Measurements from ENCODE around the gene ANKRD13A.
"Not testable (repeated sequence)": the region's sequence is repeated elsewhere in the genome, so short reads cannot be mapped to it uniquely, and the experiment has no call there.

ANKRD13A gene

GRCh38 chr12:110007881-110008280 is 8.7 kb downstream of the ANKRD13A start:
- DNase-seq (ENCODE audit: low read depth in 2 of 2) = no peak

- DNase-seq (ENCODE audit: low read depth in 2 of 2) = not testable (repeated sequence)
These were observed 9.6 kb downstream of the ANKRD13A start for GRCh38 chr12:110008681-110009398.

- DNase-seq (ENCODE audit: low read depth in 2 of 2) = no peak
These were observed 11.9 kb downstream of the ANKRD13A start for GRCh38 chr12:110010853-110011723.

- DNase-seq (ENCODE audit: low read depth in 2 of 2) = no peak
These were observed 12.9 kb downstream of the ANKRD13A start for GRCh38 chr12:110012137-110012536.

- DNase-seq (ENCODE audit: low read depth in 2 of 2) = no peak
These were observed 13.4 kb downstream of the ANKRD13A start for GRCh38 chr12:110012659-110013058.

- DNase-seq (ENCODE audit: low read depth in 2 of 2) = no peak
These were observed 15.9 kb downstream of the ANKRD13A start for GRCh38 chr12:110015132-110015531.

- no peak for DNase-seq (ENCODE audit: low read depth in 2 of 2)
These were observed 21.7 kb downstream of the ANKRD13A start for GRCh38 chr12:110020956-110021355.

GRCh38 chr12:110023059-110023980 is 24.1 kb downstream of the ANKRD13A start:
- no peak for DNase-seq (ENCODE audit: low read depth in 2 of 2)

- no peak for DNase-seq (ENCODE audit: low read depth in 2 of 2)
These were observed 24.8 kb downstream of the ANKRD13A start for GRCh38 chr12:110024051-110024450.

- no peak for DNase-seq (ENCODE audit: low read depth in 2 of 2)
These were observed 29.1 kb downstream of the ANKRD13A start for GRCh38 chr12:110028323-110028722.

GRCh38 chr12:110029290-110029815 is 30.1 kb downstream of the ANKRD13A start:
- no peak for DNase-seq (ENCODE audit: low read depth in 2 of 2)

- DNase-seq (ENCODE audit: low read depth in 2 of 2) = no peak
These were observed 34.7 kb downstream of the ANKRD13A start for GRCh38 chr12:110033888-110034287.

- DNase-seq (ENCODE audit: low read depth in 2 of 2) = no peak
These were observed 36.4 kb downstream of the ANKRD13A start for GRCh38 chr12:110035534-110036104.

- no peak for DNase-seq (ENCODE audit: low read depth in 2 of 2)
These were observed 38.1 kb downstream of the ANKRD13A start for GRCh38 chr12:110037315-110037714.

GRCh38 chr12:110038741-110039084 is 39.5 kb downstream of the ANKRD13A start:
- DNase-seq (ENCODE audit: low read depth in 2 of 2) = no peak

- no peak for DNase-seq (ENCODE audit: low read depth in 2 of 2)
These were observed 40.0 kb downstream of the ANKRD13A start for GRCh38 chr12:110039085-110039807.

- DNase-seq (ENCODE audit: low read depth in 2 of 2) = no peak
These were observed 43.0 kb downstream of the ANKRD13A start for GRCh38 chr12:110042264-110042663.

GRCh38 chr12:110046451-110047187 is 47.4 kb downstream of the ANKRD13A start:
- DNase-seq (ENCODE audit: low read depth in 2 of 2) = no peak

GRCh38 chr12:110047297-110047940 is 48.2 kb downstream of the ANKRD13A start:
- no peak for DNase-seq (ENCODE audit: low read depth in 2 of 2)
